OCI-LY1 (cell line): ENCODE measurements around the gene SMDT1.

Experiments
- H2AFZ ChIP-seq: fragments of 200-600 bp; sonication (generic), shearing (Covaris generic); 2 replicates; pipeline ENCODE4 v1.6.0; 2014; ENCODE audit warnings: antibody characterized with exemption, mild to moderate bottlenecking, low read length
- H3F3A ChIP-seq: fragments of 200-600 bp; sonication (generic), shearing (Covaris generic); 2 replicates; pipeline ENCODE4 v1.6.0; 2014; ENCODE audit warnings: mild to moderate bottlenecking, antibody characterized with exemption, low read length, moderate library complexity; ENCODE audit not compliant: insufficient read depth
- H3K27ac ChIP-seq: fragments of 200-600 bp; sonication (generic); 2 replicates; pipeline ENCODE4 v1.5.1; 2014; ENCODE audit warnings: low read length, mixed run types, mild to moderate bottlenecking, low read depth; ENCODE audit not compliant: poor library complexity, severe bottlenecking
- H3K27me3 ChIP-seq: fragments of 200-600 bp; sonication (generic); 2 replicates; pipeline ENCODE4 v1.6.0; 2014; ENCODE audit warnings: antibody characterized with exemption, mild to moderate bottlenecking, low read length, moderate library complexity; ENCODE audit not compliant: insufficient read depth
- H3K36me3 ChIP-seq: fragments of 200-600 bp; sonication (generic); 2 replicates; pipeline ENCODE4 v1.6.1; 2014; ENCODE audit warnings: mild to moderate bottlenecking, antibody characterized with exemption, low read length, moderate library complexity, mixed read lengths; ENCODE audit not compliant: insufficient read depth
- H3K4me1 ChIP-seq: fragments of 200-600 bp; sonication (generic); 2 replicates; pipeline ENCODE4 v1.5.1; 2014; ENCODE audit warnings: mild to moderate bottlenecking, low read length, moderate library complexity; ENCODE audit not compliant: insufficient read depth, severe bottlenecking
- H3K4me2 ChIP-seq: fragments of 200-600 bp; sonication (generic), shearing (Covaris generic); 2 replicates; pipeline ENCODE4 v1.6.1; 2014; ENCODE audit warnings: low read length
- H3K4me3 ChIP-seq: fragments of 200-600 bp; sonication (generic); 2 replicates; pipeline ENCODE4 v1.5.1; 2014; ENCODE audit warnings: low read length, low read depth, mild to moderate bottlenecking, mixed read lengths; ENCODE audit not compliant: poor library complexity, severe bottlenecking
- H3K79me2 ChIP-seq: fragments of 200-600 bp; shearing (Covaris generic); 2 replicates; pipeline ENCODE4 v1.6.1; 2016; ENCODE audit warnings: mixed run types, low read length, mixed read lengths; ENCODE audit not compliant: insufficient read depth
- H3K9ac ChIP-seq: fragments of 200-600 bp; sonication (generic), shearing (Covaris generic); 2 replicates; pipeline ENCODE4 v1.6.1; 2014; ENCODE audit warnings: mild to moderate bottlenecking, low read length, mixed read lengths
- H3K9me2 ChIP-seq: fragments of 200-600 bp; sonication (generic), shearing (Covaris generic); 2 replicates; pipeline ENCODE4 v1.6.1; 2014; ENCODE audit warnings: low read depth, mild to moderate bottlenecking, low read length, mixed read lengths
- H3K9me3 ChIP-seq: fragments of 200-600 bp; shearing (Covaris generic); 2 replicates; pipeline ENCODE4 v1.6.1; 2014; ENCODE audit warnings: low read length, mixed read lengths
- H4K20me1 ChIP-seq: fragments of 200-600 bp; sonication (generic), shearing (Covaris generic); 2 replicates; pipeline ENCODE4 v1.6.0; 2016; ENCODE audit warnings: mild to moderate bottlenecking, low read length; ENCODE audit not compliant: insufficient read depth
- EZH2 ChIP-seq: fragments of 200-600 bp; sonication (generic), shearing (Covaris generic); IDR thresholded peaks from 2 replicates; pipeline ENCODE4 v1.8.0; 2017; ENCODE audit warnings: borderline replicate concordance, mixed run types, mild to moderate bottlenecking, antibody characterized with exemption, low read length, moderate library complexity, mixed read lengths
- TF ChIP-seq, protein P1 (sequence below): fragments of 200-600 bp; sonication (generic), shearing (Covaris generic); IDR thresholded peaks from 2 replicates; pipeline ENCODE4 v1.5.1; 2017; ENCODE audit warnings: mild to moderate bottlenecking, antibody characterized with exemption, low read length, moderate library complexity, mixed read lengths

SMDT1 gene

GRCh38 chr22:42052765-42053164 lies 26.7 kb upstream of the SMDT1 start:
- H3K79me2 ChIP-seq, result no peaks in the 10 kb centered on the region
- H3K4me3 ChIP-seq, result no peak overlapping the region
- no peaks in the 10 kb centered on the region; the same call in 1 of the 2 replicates for H3K36me3 ChIP-seq
- H3K4me1 ChIP-seq, result no peaks in the 10 kb centered on the region
- no peaks in the 10 kb centered on the region for H4K20me1 ChIP-seq
- peaks cover 7% of the 10 kb centered on the region for H3K9me3 ChIP-seq
- TF ChIP-seq, protein P1, sequence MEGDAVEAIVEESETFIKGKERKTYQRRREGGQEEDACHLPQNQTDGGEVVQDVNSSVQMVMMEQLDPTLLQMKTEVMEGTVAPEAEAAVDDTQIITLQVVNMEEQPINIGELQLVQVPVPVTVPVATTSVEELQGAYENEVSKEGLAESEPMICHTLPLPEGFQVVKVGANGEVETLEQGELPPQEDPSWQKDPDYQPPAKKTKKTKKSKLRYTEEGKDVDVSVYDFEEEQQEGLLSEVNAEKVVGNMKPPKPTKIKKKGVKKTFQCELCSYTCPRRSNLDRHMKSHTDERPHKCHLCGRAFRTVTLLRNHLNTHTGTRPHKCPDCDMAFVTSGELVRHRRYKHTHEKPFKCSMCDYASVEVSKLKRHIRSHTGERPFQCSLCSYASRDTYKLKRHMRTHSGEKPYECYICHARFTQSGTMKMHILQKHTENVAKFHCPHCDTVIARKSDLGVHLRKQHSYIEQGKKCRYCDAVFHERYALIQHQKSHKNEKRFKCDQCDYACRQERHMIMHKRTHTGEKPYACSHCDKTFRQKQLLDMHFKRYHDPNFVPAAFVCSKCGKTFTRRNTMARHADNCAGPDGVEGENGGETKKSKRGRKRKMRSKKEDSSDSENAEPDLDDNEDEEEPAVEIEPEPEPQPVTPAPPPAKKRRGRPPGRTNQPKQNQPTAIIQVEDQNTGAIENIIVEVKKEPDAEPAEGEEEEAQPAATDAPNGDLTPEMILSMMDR, result no peak
- TF ChIP-seq EZH2, result no peak
- no peaks in the 10 kb centered on the region for H3F3A ChIP-seq
- no peak overlapping the region for H3K9ac ChIP-seq
- H3K4me2 ChIP-seq, result no peak overlapping the region
- H3K27ac ChIP-seq, result no peak overlapping the region
- no peaks in the 10 kb centered on the region for H3K9me2 ChIP-seq
- H2AFZ ChIP-seq, result no peak overlapping the region
- no peaks in the 10 kb centered on the region for H3K27me3 ChIP-seq

DNA sequence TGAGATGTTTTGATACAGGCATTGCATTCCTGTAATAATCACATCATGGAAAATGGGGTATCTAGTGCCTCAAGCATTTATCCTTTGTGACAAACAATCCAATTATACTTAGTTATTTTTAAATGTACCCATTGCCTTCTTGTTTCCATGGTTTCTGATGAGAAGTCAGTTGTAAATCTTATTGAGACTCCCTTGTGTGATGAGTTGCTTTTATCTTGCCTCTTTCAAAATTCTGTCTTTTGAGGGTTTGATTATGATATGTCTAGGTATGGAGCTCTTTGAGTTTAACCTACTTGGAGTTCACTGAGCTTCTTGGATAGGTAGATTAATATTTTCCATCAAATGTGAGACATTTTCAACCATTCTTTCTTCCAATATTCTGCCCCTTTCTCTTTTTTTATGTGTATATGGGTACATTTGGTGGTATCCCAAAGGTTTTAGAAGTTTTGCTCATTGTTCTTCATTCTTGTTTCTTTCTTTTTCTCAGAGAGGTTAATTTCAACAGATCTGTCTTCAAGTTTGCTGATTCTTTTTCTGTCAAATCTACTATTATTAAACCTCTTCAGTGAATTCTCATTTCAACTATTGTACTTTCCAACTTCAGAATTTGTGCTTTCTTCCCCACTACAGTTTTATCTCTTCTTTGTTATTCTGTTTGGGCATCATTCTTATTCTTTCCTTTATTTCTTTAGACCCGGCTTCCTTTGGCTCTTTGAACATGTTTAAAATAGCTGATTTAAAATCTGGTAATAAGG lies 22.6 kb upstream of the SMDT1 start:
- no peaks in the 10 kb centered on the region for H3K9me2 ChIP-seq
- no peaks in the 10 kb centered on the region for H3F3A ChIP-seq
- H3K4me1 ChIP-seq, result no peaks in the 10 kb centered on the region
- peaks cover 34% of the 10 kb centered on the region for H3K36me3 ChIP-seq
- no peak overlapping the region for H3K9ac ChIP-seq
- H3K79me2 ChIP-seq, result no peaks in the 10 kb centered on the region
- H3K4me3 ChIP-seq, result no peak overlapping the region
- H3K9me3 ChIP-seq, result peaks cover 7% of the 10 kb centered on the region
- no peak overlapping the region for H2AFZ ChIP-seq
- no peak for TF ChIP-seq EZH2
- TF ChIP-seq, protein P1, result no peak
- H4K20me1 ChIP-seq, result no peaks in the 10 kb centered on the region
- no peak overlapping the region for H3K27ac ChIP-seq
- no peak overlapping the region for H3K4me2 ChIP-seq
- no peaks in the 10 kb centered on the region for H3K27me3 ChIP-seq

- H3K4me1 ChIP-seq, result no peaks in the 10 kb centered on the region
- peaks cover 7% of the 10 kb centered on the region for H3K9me3 ChIP-seq
- no peak overlapping the region for H2AFZ ChIP-seq
- H3F3A ChIP-seq, result no peaks in the 10 kb centered on the region
- no peaks in the 10 kb centered on the region for H3K27me3 ChIP-seq
- TF ChIP-seq EZH2, result no peak
- TF ChIP-seq, protein P1, result no peak
- H3K79me2 ChIP-seq, result no peaks in the 10 kb centered on the region
- no peak overlapping the region for H3K4me2 ChIP-seq
- no peak overlapping the region for H3K27ac ChIP-seq
- H3K4me3 ChIP-seq, result no peak overlapping the region
- no peak overlapping the region for H3K9ac ChIP-seq
- H4K20me1 ChIP-seq, result no peaks in the 10 kb centered on the region
- H3K36me3 ChIP-seq, result peaks cover 49% of the 10 kb centered on the region
- no peaks in the 10 kb centered on the region for H3K9me2 ChIP-seq
These were observed 19.0 kb upstream of the SMDT1 start for GRCh38 chr22:42060489-42060888.
